IPS-18a (cell line): ENCODE measurements around the gene ITGA3.

Experiments used
- H3K27ac ChIP-seq: one replicate; pipeline ENCODE4 v1.5.1; 2013; ENCODE audit warnings: low read length
- H3K27me3 ChIP-seq: one replicate; pipeline ENCODE4 v1.6.1; 2013; ENCODE audit warnings: mild to moderate bottlenecking, low read length; ENCODE audit not compliant: control insufficient read depth, insufficient read depth
- H3K36me3 ChIP-seq: one replicate; pipeline ENCODE4 v1.6.1; 2013; ENCODE audit warnings: low read depth, low read length; ENCODE audit not compliant: control insufficient read depth
- H3K4me1 ChIP-seq: one replicate; pipeline ENCODE4 v1.6.1; 2013; ENCODE audit warnings: low read depth, low read length; ENCODE audit not compliant: control insufficient read depth
- H3K4me3 ChIP-seq: one replicate; pipeline ENCODE4 v1.5.1; 2013; ENCODE audit warnings: low read length
- H3K9ac ChIP-seq: one replicate; pipeline ENCODE4 v1.6.1; 2013; ENCODE audit warnings: mild to moderate bottlenecking, low read length, moderate library complexity
- H3K9me3 ChIP-seq: one replicate; pipeline ENCODE4 v1.6.1; 2013; ENCODE audit warnings: low read depth, low read length; ENCODE audit not compliant: control insufficient read depth

Gene ITGA3

DNA sequence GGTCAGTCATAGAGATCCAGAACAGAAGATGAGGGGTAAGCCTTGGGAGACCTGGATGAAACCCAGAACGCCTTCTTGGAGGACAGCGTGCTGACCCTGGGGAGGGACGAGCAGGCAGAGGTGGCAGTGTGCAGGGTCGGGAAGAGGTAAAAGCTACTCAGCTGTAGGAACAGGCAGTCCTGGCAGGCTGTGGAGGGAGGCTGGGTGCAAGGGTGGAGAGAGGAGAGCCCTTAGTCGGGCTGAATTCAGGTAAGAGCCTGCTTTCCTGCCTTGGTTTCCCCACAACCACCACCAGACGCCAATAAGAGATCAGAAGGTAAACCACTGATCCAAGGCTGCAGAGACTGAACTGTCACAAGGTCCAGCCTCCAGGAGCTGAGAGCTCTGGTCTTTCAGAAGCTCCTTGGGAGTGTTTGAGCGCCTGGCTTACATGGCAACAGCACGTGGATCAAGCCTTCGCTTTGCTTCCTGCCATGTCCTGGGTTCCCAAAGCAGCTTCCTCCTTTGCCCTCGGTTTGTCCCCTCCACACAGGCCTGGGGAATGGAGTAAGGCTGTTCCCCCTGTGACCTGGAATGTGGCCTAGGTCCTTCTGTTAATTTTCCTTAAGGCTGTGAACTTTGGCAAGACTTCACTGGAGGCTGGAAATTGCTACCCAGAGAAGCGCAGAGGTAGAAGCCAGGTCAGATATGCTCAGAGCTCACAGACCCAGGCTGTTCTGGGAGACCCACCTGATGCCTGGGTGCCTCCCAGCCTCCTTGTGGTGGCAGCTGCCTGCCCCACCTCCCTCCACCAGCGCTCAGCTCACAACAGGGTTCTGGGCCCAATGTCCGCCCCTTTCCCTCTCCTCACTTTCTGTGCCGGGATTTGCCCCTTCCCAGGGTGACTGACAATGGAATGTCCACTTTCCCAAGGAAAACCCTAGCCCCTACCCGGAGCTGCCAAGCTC lies 35.3 kb downstream of the ITGA3 start:
- Histone ChIP-seq H3K9ac (no peak overlapping the region), H3K27me3 (peaks cover 4% of the 10 kb centered on the region), H3K4me3 (no peak overlapping the region), H3K9me3 (no peaks in the 10 kb centered on the region), H3K27ac (no peak overlapping the region), H3K4me1 (peaks cover 10% of the 10 kb centered on the region), H3K36me3 (no peaks in the 10 kb centered on the region)

DNA sequence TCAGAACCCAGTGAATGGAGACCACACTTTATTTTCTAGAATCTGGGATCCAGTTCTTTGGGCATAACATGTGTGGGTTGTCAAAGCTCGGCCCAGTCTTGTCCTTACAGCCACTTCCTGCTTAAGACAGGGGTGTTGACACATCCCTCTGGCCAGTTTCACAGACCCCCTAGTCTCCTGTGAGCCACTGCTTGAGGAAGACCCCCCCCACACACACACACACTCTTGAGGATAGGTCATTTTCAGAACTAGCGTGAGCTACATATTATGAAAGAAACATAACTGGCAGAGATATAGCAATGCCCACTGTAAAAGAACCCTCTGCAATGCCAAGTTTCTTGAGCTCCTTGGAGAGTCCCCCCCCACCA lies 36.0 kb downstream of the ITGA3 start:
- no peak overlapping the region for H3K4me3 ChIP-seq
- H3K27me3 ChIP-seq = peaks cover 4% of the 10 kb centered on the region

DNA sequence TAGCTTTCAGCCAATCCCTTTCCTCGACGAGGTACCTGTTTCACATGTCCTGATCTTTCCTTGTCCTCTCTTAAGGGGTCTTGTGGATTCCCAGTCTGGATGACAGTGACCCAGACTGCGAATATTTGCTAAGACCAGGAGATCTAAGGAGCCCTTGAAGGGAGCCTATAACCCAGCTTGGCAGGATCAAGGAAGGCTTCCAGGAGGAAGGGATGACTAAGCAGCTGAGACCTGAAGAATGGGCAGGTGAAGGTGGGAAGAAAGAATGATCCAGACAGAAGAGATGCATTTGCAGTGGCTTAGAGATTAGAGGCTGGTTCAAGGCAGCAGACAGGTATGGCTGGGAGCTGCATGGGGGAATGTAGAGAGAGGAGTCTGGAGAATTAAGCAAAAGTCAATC lies 37.3 kb downstream of the ITGA3 start:
- Histone ChIP-seq H3K9me3 (no peaks in the 10 kb centered on the region), H3K9ac (no peak overlapping the region), H3K36me3 (no peaks in the 10 kb centered on the region), H3K4me3 (no peak overlapping the region), H3K4me1 (peaks cover 10% of the 10 kb centered on the region), H3K27me3 (peaks cover 4% of the 10 kb centered on the region), H3K27ac (no peak overlapping the region)

More for the DNA sequence above, 36.0 kb downstream of the ITGA3 start:
- Histone ChIP-seq H3K36me3 (no peaks in the 10 kb centered on the region), H3K4me1 (peaks cover 10% of the 10 kb centered on the region), H3K9me3 (no peaks in the 10 kb centered on the region), H3K27ac (no peak overlapping the region), H3K9ac (no peak overlapping the region)

DNA sequence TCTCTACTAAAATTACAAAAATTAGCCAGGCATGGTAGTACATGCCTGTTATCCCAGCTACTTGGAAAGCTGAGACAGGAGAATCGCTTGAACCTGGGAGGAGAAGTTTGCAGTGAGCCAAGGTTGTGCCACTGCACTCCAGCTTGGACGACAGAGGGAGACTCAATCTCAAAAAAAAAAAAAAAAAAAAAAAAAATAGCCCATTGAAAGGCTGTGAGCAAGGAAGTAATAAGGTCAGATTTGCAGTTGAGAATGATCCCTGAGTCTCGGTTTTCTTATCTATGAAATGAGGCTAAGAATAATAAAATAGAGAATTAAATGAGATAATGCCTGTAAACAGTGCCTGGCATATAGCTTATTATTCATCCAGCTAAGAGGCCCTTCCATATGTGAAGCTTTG lies 37.9 kb downstream of the ITGA3 start:
- Histone ChIP-seq H3K36me3 (no peaks in the 10 kb centered on the region), H3K27me3 (peaks cover 4% of the 10 kb centered on the region), H3K27ac (no peak overlapping the region), H3K4me1 (peaks cover 10% of the 10 kb centered on the region), H3K4me3 (no peak overlapping the region), H3K9me3 (no peaks in the 10 kb centered on the region), H3K9ac (no peak overlapping the region)

DNA sequence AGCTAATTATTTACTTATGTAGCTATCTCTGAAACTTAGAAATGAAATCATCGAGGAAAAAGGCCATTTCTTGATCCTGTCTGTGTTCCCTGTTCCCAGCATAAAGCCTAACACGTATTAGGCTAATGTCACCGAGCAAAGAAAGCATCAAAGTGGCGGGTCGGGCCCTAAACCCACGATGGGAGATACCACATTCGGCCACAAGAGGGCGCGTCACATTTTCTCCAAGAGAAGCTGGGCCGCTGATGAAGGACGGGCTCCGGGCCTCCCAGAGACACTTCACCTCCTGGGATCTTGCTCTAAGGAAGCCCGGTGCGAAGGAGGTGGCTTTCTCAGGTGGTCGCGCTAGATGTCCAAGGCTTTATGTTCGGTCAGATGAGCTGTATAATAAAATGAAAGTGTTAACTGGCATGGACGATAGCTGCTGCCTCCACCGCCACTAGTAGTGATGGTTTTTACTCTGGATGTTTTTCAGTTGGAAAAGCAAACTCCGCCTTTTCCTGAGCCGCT lies 38.4 kb downstream of the ITGA3 start:
- Histone ChIP-seq H3K4me3 (peak overlapping the region; percentile 88), H3K9me3 (no peaks in the 10 kb centered on the region), H3K36me3 (no peaks in the 10 kb centered on the region), H3K27me3 (peaks cover 4% of the 10 kb centered on the region), H3K27ac (no peak overlapping the region), H3K4me1 (peaks cover 10% of the 10 kb centered on the region), H3K9ac (no peak overlapping the region)

DNA sequence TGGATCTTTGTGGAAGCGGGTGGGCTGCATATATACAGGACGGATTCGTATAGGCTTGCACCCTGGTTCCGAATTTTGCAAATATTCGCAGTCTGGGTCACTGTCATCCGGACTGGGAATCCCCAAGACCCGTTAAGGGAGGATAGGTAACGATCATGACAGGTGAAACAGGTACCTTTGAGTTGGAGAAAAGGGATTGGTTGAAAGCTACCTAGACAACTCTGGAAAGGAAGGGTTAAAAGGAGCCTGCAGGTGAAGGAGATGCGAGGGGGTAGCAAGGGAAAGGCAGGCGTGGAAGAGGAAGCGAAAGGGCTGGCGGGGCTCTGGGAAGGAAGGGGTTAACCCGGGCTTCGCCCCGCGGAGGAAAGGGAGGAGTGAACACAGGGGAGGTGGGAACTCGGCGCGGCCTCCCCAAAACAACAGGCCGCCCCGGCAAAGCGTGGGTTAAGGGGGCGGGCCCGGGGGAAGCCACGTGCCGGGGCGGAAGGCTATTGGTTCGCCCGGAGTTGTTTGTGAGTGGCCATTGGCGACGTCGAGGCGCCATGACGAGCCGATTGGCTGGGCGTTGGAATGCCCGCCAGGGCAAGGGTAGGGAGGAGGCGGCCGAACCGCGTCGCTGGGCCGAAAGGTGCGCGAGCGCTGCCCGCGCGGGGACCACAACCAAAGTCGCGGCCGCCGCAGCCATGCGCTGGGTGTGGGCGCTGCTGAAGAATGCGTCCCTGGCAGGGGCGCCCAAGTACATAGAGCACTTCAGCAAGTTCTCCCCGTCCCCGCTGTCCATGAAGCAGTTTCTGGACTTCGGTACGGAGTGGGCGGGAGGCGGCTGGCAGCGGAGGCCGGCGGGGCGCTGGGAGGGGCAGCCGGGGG lies 39.1 kb downstream of the ITGA3 start, which contains the start of gene PDK2:
Gene PDK2 (plus strand): TSS at position 599 of the 867 bp plus-strand sequence. CDS start 85 bp downstream, at position 684.
- Histone ChIP-seq H3K4me3 (peak within 1 kb of the TSS; percentile 88), H3K36me3 (no peaks in the 10 kb centered on the region), H3K9ac (peak within 1 kb of the TSS; percentile 59), H3K27me3 (peaks cover 4% of the 10 kb centered on the region), H3K4me1 (peaks cover 10% of the 10 kb centered on the region), H3K9me3 (no peaks in the 10 kb centered on the region), H3K27ac (no peak within 1 kb of the TSS)

DNA sequence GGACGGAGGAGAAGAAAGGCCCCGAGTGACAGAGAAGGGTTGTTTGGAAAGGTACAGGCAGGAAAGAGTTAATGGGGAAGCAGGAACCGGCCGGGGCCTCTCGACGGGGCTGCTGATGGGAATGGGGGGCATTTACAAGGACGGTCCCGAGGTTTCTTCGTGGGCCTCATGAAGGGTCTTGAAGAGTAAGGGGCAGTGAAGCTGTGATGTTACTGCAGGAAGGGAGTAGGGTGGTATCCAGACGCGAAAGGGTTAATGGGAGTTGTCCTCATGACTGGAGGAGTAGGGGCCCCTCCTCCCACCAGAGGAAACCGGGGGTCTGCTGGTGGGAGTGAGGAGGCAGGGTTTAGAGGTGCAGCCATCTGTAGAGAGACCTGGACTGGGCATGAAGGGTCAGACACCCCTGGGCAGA lies 39.7 kb downstream of the ITGA3 start:
- Histone ChIP-seq H3K4me3 (peak overlapping the region; percentile 88), H3K36me3 (no peaks in the 10 kb centered on the region), H3K4me1 (peaks cover 12% of the 10 kb centered on the region), H3K27ac (no peak overlapping the region), H3K9ac (peak overlapping the region; percentile 59), H3K27me3 (peaks cover 4% of the 10 kb centered on the region), H3K9me3 (no peaks in the 10 kb centered on the region)

DNA sequence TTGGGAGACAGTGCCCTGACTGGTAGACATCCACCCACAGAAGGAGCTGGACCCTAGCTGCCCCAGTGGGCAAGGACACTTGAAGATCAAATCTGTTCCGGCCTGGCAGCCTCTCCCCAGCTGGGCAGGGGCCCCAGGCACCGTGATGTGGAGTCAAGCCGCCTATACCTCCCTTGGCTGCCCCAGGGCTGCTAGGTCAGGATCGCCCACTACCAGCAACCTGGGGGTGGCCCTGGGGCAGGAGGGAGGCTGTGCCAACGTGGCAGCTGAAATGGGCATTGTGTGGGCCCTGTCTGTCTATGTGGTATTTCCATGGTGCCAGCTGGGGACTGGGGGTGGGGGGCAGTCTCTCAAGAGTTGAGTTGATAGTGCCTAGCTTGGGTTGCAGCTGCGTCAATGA lies 40.2 kb downstream of the ITGA3 start:
- H3K27ac ChIP-seq = no peak overlapping the region
- no peaks in the 10 kb centered on the region for H3K9me3 ChIP-seq

DNA sequence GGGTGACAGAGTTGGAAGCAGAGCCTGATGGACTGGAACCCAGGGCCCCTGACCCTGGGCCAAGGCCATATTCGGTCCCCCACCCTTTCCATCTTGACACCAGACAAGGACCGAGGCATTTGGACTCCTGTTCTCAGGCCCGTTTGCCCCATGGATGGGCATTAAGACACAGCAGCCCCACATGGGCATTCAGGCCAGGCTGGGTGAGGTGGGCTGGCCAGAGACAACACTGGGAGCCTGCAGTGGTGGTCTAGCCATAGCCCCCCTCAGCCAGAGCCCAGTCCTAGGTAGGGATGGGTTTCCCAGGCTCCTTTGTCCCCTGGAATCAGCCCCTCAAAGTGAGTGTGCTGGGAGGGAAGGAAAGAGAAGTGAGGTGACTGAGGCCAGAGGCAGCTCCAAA lies 40.8 kb downstream of the ITGA3 start:
- Histone ChIP-seq H3K36me3 (no peaks in the 10 kb centered on the region), H3K27ac (no peak overlapping the region), H3K4me1 (peaks cover 24% of the 10 kb centered on the region), H3K27me3 (peaks cover 4% of the 10 kb centered on the region), H3K4me3 (no peak overlapping the region), H3K9ac (no peak overlapping the region), H3K9me3 (no peaks in the 10 kb centered on the region)

More for the DNA sequence above, 40.2 kb downstream of the ITGA3 start:
- Histone ChIP-seq H3K4me3 (peak overlapping the region; percentile 88), H3K9ac (peak overlapping the region; percentile 59), H3K36me3 (no peaks in the 10 kb centered on the region), H3K27me3 (peaks cover 4% of the 10 kb centered on the region), H3K4me1 (peaks cover 17% of the 10 kb centered on the region)

DNA sequence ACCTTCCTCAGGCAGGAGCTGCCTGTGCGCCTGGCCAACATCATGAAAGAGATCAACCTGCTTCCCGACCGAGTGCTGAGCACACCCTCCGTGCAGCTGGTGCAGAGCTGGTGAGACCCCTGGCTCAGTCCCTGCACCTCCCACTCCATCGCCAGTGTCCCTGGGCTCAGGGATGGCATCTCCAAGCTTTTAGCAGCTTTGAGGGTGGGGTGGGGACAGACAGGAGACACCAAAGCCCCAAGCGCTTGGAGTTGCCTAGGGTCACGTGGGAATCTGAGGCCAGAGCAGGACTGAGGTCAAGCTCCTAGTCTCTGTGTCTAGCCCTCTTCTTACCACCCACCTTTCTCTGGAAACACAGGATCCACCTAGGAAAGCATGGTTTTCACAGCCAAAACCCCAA lies 41.5 kb downstream of the ITGA3 start:
- Histone ChIP-seq H3K9ac (no peak overlapping the region), H3K4me3 (no peak overlapping the region), H3K36me3 (no peaks in the 10 kb centered on the region), H3K4me1 (peaks cover 24% of the 10 kb centered on the region), H3K27ac (no peak overlapping the region), H3K27me3 (peaks cover 4% of the 10 kb centered on the region), H3K9me3 (no peaks in the 10 kb centered on the region)

DNA sequence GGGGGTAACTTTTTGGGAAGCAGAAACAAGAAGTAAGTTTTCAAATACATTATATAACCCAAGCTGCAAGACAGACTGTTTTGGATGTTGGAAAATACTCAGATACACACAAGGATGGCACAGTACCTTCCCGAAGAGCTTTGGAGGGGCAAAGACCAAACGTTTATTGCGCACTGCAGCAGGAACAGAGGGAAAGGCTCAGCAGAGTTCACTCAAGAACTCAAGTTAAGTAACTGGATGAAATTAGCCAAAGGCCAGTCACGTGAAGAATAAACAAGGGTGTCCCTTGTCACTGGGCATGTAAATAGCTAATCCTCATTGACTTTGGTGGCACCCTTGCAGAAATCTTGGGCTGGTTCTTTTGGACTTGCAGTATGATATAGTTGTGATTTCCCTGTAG lies 42.0 kb downstream of the ITGA3 start:
- Histone ChIP-seq H3K27me3 (peaks cover 4% of the 10 kb centered on the region), H3K9ac (no peak overlapping the region), H3K4me1 (peaks cover 24% of the 10 kb centered on the region), H3K4me3 (no peak overlapping the region), H3K36me3 (no peaks in the 10 kb centered on the region), H3K9me3 (no peaks in the 10 kb centered on the region), H3K27ac (no peak overlapping the region)
